ENCODE data around the gene GADD45A. TPM values are rescaled to one million over a fixed set of nuclear protein-coding genes. Genes with fewer than 3 reads are reported as not detected.
"Not testable (repeated sequence)": the region's sequence is repeated elsewhere in the genome, so short reads cannot be mapped to it uniquely, and the experiment has no call there.

Gene GADD45A
- total and polyA plus RNA-seq, 5 experiments from 2014 or later, result 4.1 to 19.5 (median 13.0) TPM

DNA sequence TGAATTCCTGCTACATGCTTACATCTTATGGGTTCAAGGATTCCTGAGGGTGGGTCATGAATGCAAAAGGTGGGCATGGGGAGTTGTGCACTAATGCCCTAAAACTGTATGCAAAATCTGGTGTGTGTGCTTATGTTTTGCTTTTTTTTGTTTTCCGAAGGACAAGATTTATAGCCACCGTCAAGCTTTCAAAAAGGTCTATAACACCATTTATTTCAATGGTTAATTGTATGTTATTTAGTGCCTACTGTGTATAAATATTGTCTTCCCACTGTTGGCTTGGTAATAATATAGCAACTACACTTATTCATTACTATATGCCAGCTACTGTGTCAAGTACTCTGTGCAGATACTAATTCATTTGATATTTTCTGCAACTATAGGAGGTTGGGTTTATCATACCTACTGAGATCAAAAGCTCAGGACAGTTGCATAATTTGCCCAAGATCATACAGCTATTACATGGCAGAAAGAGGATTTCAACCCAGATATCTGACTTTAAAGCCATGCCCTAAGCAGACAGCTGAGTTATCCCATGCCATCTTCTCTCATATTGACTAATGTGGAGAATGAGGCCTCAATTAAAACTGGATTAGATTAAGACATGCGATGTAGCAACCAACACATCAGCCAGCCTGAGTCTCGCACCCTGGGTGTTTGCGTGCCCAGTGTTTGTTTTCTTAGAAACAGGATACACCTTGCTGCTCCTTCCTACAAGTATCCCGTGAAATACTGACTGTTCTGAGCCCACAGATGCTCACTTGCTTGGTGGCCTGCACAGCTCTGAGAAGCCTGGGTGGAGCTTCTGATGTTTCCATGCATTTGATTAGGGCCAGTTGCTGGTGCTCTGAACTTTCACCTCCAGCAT, 34.6 kb downstream of the GADD45A start:
- H3K4me3 Mint-ChIP-seq, result no peak overlapping the region
- POLR2A ChIA-PET, result no interaction called here
- H3K27ac Mint-ChIP-seq, result no peak overlapping the region
- no peak for DNase-seq
- peaks cover 0 to 2% (median 0%) of the 10 kb centered on the region in 5 donors for H3K27me3 Mint-ChIP-seq
- H3K36me3 Mint-ChIP-seq, result no peaks in the 10 kb centered on the region
- H3K9me3 Mint-ChIP-seq, result no peaks in the 10 kb centered on the region
- no peaks in the 10 kb centered on the region for H3K4me1 Mint-ChIP-seq
- ATAC-seq, result no peak

DNA sequence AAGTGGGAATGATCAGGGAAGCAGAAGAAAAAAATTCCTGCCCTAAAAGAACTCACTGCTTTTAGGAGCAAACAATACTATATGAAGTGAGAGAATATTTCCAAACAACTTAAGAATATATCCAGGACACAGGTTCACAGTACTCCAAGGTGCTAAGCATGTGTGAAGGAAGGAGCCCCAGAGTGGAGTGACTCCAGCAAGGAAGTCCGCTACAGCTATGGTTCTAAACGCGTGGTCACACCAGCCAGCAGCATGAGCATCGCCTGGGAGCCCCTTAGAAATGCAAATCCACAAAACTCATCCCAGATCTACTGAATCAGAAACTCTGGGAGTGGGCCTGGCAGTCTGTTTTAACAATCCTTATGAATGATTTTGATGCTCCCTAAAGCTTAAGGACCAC, 36.1 kb downstream of the GADD45A start:
- DNase-seq, result no peak
- Mint-ChIP-seq H3K36me3 (no peaks in the 10 kb centered on the region), H3K4me1 (no peaks in the 10 kb centered on the region), H3K27me3 (peaks cover 0 to 2% (median 0%) of the 10 kb centered on the region in 5 donors), H3K27ac (no peak overlapping the region), H3K9me3 (no peaks in the 10 kb centered on the region), H3K4me3 (no peak overlapping the region)
- ATAC-seq, result no peak
- POLR2A ChIA-PET, result no interaction called here

DNA sequence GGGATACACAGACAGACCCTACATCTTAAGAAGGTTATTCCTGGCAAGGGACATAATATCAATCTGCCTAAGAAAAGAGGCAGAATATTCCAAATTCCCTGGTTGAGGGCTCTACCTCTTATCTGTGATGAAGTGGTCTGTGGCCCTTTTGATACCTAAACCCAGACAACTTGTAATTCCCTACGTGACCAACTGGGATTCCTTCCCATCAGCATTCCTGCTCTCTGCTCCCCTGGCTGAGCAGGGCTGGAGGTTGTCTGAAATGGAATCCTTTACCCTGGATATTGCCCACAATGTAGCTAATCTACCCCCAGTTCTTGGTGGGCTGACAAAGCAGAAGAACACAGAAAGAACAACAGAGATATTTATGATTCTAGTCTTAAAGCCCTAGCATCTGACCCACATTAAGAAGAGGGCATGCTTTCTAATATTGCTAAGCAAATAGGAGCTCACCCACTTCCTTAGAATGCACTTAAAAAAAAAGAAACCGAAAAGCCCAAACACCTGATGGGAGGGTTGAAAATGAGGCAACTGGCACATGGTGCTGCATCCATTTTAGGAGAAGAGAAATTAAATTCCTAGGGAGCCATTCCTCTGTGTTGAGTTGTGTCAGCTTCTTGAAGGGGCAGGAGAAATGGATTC, 36.8 kb downstream of the GADD45A start:
- ATAC-seq (no peak), DNase-seq (no peak)
- POLR2A ChIA-PET, result no interaction called here
- Mint-ChIP-seq H3K36me3 (no peaks in the 10 kb centered on the region), H3K27ac (no peak overlapping the region), H3K4me1 (no peaks in the 10 kb centered on the region), H3K27me3 (peaks cover 0 to 2% (median 0%) of the 10 kb centered on the region in 5 donors), H3K4me3 (no peak overlapping the region), H3K9me3 (no peaks in the 10 kb centered on the region)

DNA sequence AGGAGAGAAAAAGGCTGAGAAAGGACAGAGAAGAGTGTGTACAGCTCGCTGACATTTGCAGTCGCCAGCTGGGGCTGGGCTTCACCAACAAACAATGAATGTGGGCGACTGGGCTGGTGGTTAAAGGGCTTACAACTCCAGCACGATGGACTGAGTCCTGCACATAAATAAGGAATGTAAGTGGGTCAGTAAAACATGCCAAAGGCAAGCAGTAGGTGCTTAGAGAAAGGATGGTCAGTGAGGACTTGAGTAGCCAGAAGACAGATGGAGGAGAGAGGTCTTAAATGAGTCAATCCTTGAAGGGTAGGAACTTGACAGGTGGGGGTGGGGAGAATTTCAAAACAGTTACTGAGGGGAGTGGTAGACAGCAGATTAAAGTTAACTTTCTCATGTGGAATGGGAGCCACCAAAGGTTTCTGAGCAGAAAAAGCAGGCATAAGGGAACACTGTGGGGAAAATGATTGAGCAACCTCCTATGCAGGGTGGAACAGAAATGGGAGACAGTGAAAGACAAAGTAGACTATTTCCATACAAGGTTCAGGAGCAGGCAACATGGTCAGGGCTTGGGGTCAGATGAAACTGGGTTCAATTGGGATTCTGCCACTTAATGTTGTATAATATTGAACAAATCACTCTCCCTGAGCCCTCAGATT, 37.4 kb downstream of the GADD45A start:
- DNase-seq (no peak), ATAC-seq (no peak)
- no peaks in the 10 kb centered on the region for H3K9me3 Mint-ChIP-seq
- H3K4me3 Mint-ChIP-seq, result no peak overlapping the region
- H3K27me3 Mint-ChIP-seq, result peaks cover 0 to 2% (median 0%) of the 10 kb centered on the region in 5 donors
- POLR2A ChIA-PET, result no interaction called here
- no peaks in the 10 kb centered on the region for H3K36me3 Mint-ChIP-seq
- no peak overlapping the region for H3K27ac Mint-ChIP-seq
- no peaks in the 10 kb centered on the region for H3K4me1 Mint-ChIP-seq

DNA sequence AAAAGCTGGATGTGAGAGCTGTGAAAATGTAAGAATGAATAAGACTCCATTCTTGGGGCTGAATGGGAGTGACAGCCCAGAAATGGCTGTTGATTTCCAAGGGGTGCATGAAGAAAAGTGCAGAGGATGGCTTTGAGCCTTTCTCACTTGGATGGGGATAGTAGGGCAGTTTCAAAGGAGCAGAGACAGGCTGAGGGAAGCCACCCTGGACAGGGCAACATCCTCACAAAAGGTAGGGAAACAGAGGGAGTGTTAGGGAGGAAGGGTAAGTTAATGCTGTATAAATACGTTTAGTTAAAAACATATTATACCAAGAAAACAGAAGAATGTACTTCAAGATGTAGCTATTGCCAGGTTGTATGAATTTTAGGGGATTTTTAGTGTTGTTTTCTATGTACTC, 38.1 kb downstream of the GADD45A start:
- H3K9me3 Mint-ChIP-seq, result no peaks in the 10 kb centered on the region
- POLR2A ChIA-PET, result interaction anchor here (0.6 kb wide), 1 partner anchor 501 kb away, joined by 5 read pairs; no protein-coding TSS in a partner anchor
- H3K36me3 Mint-ChIP-seq, result no peaks in the 10 kb centered on the region
- H3K27me3 Mint-ChIP-seq, result peaks cover 0 to 2% (median 0%) of the 10 kb centered on the region in 5 donors
- no peak for DNase-seq
- H3K4me1 Mint-ChIP-seq, result no peaks in the 10 kb centered on the region
- H3K4me3 Mint-ChIP-seq, result no peak overlapping the region
- no peak for ATAC-seq
- no peak overlapping the region for H3K27ac Mint-ChIP-seq

DNA sequence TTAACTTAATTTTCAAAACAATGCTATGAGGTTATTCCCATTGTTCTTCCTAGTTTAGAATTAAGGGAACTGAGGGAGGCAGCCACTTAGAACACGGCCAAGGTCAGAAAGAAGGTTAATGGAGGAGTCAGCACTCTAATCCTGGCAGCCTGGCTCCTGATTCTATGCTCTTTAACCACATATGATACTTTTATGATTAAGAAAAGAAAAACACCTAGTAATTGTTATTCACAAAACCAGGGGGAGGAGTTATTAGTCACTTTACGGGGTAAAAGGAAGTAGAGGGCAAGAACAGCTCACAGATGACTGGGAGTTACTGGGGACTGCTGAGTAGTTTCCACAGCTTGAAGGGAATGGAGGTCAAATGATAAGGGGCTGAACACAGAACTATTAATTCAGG, 38.6 kb downstream of the GADD45A start:
- no peak for DNase-seq
- Mint-ChIP-seq H3K27me3 (peaks cover 0 to 2% (median 0%) of the 10 kb centered on the region in 5 donors), H3K4me3 (no peak overlapping the region), H3K36me3 (no peaks in the 10 kb centered on the region), H3K27ac (no peak overlapping the region), H3K4me1 (no peaks in the 10 kb centered on the region), H3K9me3 (no peaks in the 10 kb centered on the region)
- ATAC-seq, result no peak
- POLR2A ChIA-PET, result interaction anchor here (0.6 kb wide), 1 partner anchor 502 kb away, joined by 5 read pairs; no protein-coding TSS in a partner anchor

DNA sequence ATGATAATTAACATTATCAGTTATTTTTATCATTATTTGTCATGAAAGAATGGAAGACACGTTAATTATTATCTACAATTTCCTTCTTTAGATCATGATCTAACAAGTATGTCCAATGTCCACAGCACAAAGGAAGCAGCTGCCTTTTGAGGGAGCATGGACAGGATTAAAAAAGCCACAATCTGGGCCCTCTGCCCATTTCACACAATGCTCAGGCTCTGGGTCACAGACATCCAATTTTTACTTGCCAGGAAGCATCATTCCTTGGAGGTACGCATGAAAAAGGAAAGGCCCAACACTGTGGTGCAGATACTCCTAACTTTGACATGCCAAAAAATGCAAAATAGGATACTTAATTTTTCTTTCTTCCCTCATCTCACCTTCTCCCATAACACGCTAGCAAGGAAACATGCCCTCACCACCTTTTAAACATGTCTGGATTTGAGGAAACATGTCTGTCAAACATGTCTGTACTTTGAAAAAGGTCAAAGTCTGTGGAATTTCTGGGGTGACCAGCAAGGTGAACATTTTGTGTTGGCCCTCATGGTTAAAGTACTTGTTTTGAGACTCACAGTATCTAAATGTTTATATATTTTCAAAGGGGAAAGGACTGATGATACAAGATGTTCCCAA, 40.0 kb downstream of the GADD45A start:
- Mint-ChIP-seq H3K27ac (no peak overlapping the region), H3K9me3 (no peaks in the 10 kb centered on the region), H3K4me3 (no peak overlapping the region), H3K4me1 (no peaks in the 10 kb centered on the region), H3K36me3 (no peaks in the 10 kb centered on the region), H3K27me3 (peaks cover 0 to 2% (median 0%) of the 10 kb centered on the region in 5 donors)
- POLR2A ChIA-PET, result no interaction called here
- no peak for ATAC-seq
- DNase-seq, result no peak

DNA sequence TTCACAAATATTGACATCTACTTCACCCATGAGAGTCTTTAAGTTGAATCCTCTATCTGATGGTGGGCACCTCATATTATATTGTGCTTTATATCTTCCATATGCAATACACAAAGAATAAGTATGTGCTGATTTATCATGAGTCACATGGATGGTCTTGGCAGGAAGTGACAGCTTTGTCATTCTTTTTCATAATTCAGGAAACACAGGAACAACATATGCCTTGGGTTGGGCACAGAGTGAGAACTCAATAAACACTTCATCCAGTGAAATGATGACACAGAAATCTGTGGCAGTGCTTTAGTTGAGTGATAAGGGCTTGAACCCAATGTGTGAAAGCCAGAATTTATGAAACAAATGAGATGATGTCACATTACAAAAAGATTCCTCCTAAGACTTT, 41.2 kb downstream of the GADD45A start:
- no peak for ATAC-seq
- H3K36me3 Mint-ChIP-seq, result no peaks in the 10 kb centered on the region

DNA sequence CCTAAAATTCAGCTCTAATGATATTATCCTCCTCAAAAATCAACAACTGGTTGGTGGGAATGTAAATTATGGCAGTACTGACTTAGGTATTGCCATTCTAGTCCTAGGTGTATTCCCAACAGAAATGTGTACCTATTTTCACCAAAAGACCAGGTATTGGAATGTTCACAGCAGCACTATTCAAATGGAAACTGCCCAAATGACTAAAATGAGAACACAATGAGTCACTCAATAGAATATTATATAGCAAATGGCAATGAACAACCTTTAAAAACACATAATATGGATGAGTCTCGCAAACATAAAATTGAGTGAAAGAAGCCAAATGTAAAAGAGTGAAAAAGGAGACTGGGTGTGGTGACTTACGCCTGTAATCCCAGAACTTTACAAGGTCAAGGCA, 44.9 kb downstream of the GADD45A start:
- Mint-ChIP-seq H3K27ac (no peak overlapping the region), H3K9me3 (no peaks in the 10 kb centered on the region), H3K27me3 (no peaks in the 10 kb centered on the region), H3K36me3 (no peaks in the 10 kb centered on the region), H3K4me1 (peaks cover 2 to 11% (median 6%) of the 10 kb centered on the region in 4 donors), H3K4me3 (no peak overlapping the region)
- no peak for ATAC-seq
- POLR2A ChIA-PET, result interaction anchor here (1.4 kb wide), 1 partner anchor 45 kb away, joined by 4 read pairs; the partner anchor contains the start of gene GADD45A
- DNase-seq, result no peak

More for the DNA sequence above, 41.2 kb downstream of the GADD45A start:
- Mint-ChIP-seq H3K27me3 (no peaks in the 10 kb centered on the region), H3K27ac (no peak overlapping the region), H3K4me1 (no peaks in the 10 kb centered on the region), H3K9me3 (no peaks in the 10 kb centered on the region), H3K4me3 (no peak overlapping the region)
- POLR2A ChIA-PET, result no interaction called here
- no peak for DNase-seq

DNA sequence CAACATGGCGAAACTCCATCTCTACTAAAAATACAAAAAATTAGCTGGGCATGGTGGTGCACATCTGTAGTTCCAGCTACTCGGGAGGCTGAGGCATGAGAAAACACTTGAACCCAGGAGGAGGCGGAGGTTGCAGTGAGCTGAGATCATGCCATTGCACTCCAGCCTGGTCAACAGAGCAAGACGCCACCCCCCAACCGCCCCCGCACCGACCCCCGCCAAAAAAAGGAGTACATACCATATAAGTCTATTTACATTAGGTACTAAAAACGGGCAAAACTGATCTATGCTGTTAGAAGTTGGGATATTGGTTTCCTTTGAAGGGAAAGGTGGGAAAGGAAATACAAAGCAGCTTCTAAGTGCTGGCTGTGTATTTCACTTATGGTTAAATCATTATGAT, 45.3 kb downstream of the GADD45A start:
- H3K4me1 Mint-ChIP-seq, result peaks cover 2 to 14% (median 6%) of the 10 kb centered on the region in 4 donors
- POLR2A ChIA-PET, result interaction anchor here (1.4 kb wide), 1 partner anchor 45 kb away, joined by 4 read pairs; the partner anchor contains the start of gene GADD45A
- H3K27ac Mint-ChIP-seq, result not testable (repeated sequence)

DNA sequence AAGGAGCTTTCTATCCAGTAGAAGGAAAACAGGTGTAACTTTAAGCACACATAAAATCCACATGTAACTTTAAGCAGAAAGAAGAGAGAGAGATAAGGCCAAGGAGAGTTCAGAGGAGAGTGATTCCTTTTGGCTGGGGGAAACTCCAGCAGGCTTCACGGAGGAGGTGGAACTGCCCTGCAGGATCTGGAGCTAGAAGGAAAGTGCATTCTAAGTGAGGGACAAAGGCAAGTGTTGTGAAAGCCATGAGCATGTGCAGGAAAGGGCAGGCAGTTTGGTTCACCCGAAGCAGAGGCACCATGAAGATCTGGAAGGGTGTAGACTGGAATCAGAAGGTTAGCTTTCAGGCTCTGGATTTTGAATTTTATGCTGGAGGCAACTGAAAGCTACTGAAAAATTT, 46.3 kb downstream of the GADD45A start:
- Mint-ChIP-seq H3K9me3 (no peaks in the 10 kb centered on the region), H3K36me3 (no peaks in the 10 kb centered on the region), H3K27ac (no peak overlapping the region), H3K27me3 (no peaks in the 10 kb centered on the region), H3K4me1 (peaks cover 10 to 24% (median 13%) of the 10 kb centered on the region in 4 donors), H3K4me3 (no peak overlapping the region)
- DNase-seq, result no peak
- ATAC-seq, result no peak
- POLR2A ChIA-PET, result no interaction called here

More for the DNA sequence above, 45.3 kb downstream of the GADD45A start:
- not testable (repeated sequence) for DNase-seq, H3K4me3 Mint-ChIP-seq, H3K27me3 Mint-ChIP-seq, H3K9me3 Mint-ChIP-seq, ATAC-seq, H3K36me3 Mint-ChIP-seq

DNA sequence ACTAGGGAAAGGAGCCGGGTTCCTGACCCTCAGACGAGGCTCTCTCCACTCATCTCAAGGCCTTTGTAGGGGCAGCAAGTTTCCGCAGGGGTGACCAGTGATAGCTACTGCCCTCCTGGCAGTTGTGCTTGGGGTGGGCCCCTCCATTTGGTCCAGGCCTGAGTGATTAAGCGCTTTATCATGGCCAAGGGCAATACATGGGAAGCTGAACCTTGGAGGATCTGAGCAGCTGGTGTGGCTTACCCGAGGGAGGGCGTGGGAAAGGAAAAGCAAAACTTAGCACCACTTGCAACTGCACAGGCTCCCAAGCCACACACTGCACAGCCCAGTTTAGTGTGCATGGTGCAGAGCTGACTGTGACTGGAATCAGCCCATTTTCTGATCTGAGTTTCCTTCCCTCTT, 47.8 kb downstream of the GADD45A start:
- Mint-ChIP-seq H3K9me3 (no peaks in the 10 kb centered on the region), H3K4me1 (peaks cover 14 to 32% (median 17%) of the 10 kb centered on the region in 4 donors), H3K36me3 (no peaks in the 10 kb centered on the region), H3K27me3 (no peaks in the 10 kb centered on the region), H3K27ac (no peak overlapping the region), H3K4me3 (no peak overlapping the region)
- ATAC-seq (no peak), DNase-seq (no peak)
- POLR2A ChIA-PET, result no interaction called here
